Sigmoid colon (tissue), 7 donors: ENCODE measurements around the gene PRCD. TPM values are rescaled to one million over a fixed set of nuclear protein-coding genes. Genes with fewer than 3 reads are reported as not detected.
A peak's percentile ranks its signal among the peaks of the same experiment; 100 is the strongest.

Experiments
- DNase-seq: peaks from one replicate; pipeline ENCODE4 v3.0.0-alpha.2; 2019
- H3K27ac ChIP-seq, 4 donors: fragments of 200-600 bp; sonication (generic); one replicate each; pipeline ENCODE4 v1.5.1; 2016 to 2019; ENCODE audit warnings: mild to moderate bottlenecking in 1 of 4
- H3K27me3 ChIP-seq, 3 donors: fragments of 200-600 bp; sonication (generic); one replicate each; pipeline ENCODE4 v1.5.1; 2019; ENCODE audit warnings: mild to moderate bottlenecking in 1 of 3
- H3K36me3 ChIP-seq, 4 donors: fragments of 200-600 bp; sonication (generic); one replicate each; pipeline ENCODE4 v1.5.1; 2016 to 2019
- H3K4me1 ChIP-seq, 4 donors: fragments of 200-600 bp; sonication (generic); one replicate each; pipeline ENCODE4 v1.5.1; 2017 to 2019
- H3K4me3 ChIP-seq, 4 donors: fragments of 200-600 bp; sonication (generic); one replicate each; pipeline ENCODE4 v1.5.1; 2017 to 2019; ENCODE audit warnings: mild to moderate bottlenecking in 2 of 4, moderate library complexity in 1 of 4
- H3K9me3 ChIP-seq, 4 donors: fragments of 200-600 bp in 3 of 4; sonication (generic) in 3 of 4; one replicate each; pipeline versions ENCODE4 v1.5.1 to v1.6.1; 2013 to 2019
- CTCF ChIP-seq, 4 experiments: fragments of 450-650 bp in 3 of 4; fragments of 200-600 bp in 1 of 4; IDR thresholded peaks; one replicate each; pipeline ENCODE4 v1.5.1; 2016 to 2019; ENCODE audit warnings: antibody characterized with exemption in 4 of 4, mild to moderate bottlenecking in 3 of 4, moderate library complexity in 2 of 4
- EP300 ChIP-seq, 4 donors: sonication (generic); formaldehyde crosslinking; IDR thresholded peaks; one replicate each; pipeline ENCODE4 v1.6.1; 2017; ENCODE audit warnings: antibody characterized with exemption in 4 of 4
- POLR2A ChIP-seq, 2 donors: fragments of 450-650 bp; IDR thresholded peaks; one replicate each; pipeline ENCODE4 v1.6.1; 2016; ENCODE audit warnings: antibody characterized with exemption in 2 of 2, mild to moderate bottlenecking in 2 of 2, moderate library complexity in 2 of 2
- POLR2AphosphoS5 ChIP-seq, 4 donors: sonication (generic); formaldehyde crosslinking; IDR thresholded peaks; one replicate each; pipeline ENCODE4 v1.6.1; 2017; ENCODE audit warnings: antibody characterized with exemption in 4 of 4
- WGBS, 2 donors: extraction: QIAGEN DNeasy Blood & Tissue Kit; methylation state at CpG; one replicate each; pipeline ENCODE4 v1.1.7; 2013; 5-methylcytosine and 5-hydroxymethylcytosine counted together
- intact Hi-C: fragments of 100-400 bp; cut with DNase I; formaldehyde crosslinking; loops from one replicate; pipeline ENCODE4 v1.15.1; 2023
- polyA plus RNA-seq, 3 donors: library from polyadenylated mRNA; stranded (reverse); fragments of 200-250 nt; gene quantifications; one replicate each; pipeline ENCODE4 v1.2.3, GENCODE V29; 2013
- total RNA-seq, 4 donors: library from RNA; depleted of rRNA; stranded (reverse); fragments of >200 nt; gene quantifications; one replicate each; pipeline ENCODE4 v1.1.0, GENCODE V29; 2016
- donor health status: healthy with polysubstance abuse.
- donor health status: Bipolar disorder and iron deficiency.
- donor health status: healthy.

PRCD gene
- total and polyA plus RNA-seq, 7 donors: 1.1 to 7.1 (median 5.3) TPM; not detected in 1

DNA sequence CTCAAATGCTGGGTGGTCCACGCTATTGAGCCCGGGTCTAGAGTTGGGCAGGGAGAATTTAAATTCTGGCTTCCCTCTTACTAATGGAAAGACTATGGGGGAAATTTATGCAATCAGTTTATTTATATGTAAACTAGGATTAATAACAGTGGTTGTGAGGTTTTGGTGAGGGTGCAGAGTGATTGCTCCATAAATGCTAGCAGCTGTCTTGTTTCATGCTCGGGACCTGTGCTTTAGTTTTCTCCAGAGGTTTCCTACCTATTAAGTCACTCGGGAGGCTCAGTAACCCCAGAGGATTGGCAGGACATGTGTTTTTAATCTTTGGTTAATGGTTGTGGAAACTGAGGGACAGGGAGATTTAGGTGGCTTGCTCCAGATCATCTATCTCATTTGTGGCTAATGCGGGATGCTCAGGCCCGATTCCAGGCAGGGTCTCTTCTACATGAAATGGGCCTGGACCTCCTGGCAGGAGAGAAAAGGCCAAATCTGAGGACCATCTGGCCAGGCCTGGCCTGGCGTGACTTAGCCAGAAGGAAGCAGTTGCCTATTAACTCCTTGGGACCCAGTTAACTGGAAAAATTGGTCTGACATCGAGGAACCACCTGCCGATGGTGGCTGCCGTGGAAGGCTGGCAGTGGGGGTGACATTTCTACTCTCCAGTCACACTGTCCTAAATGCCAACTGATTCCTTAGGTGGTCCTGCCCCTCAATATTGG, 2.1 kb downstream of the PRCD start:
- H3K4me3 ChIP-seq: no peak overlapping the region
- H3K27me3 ChIP-seq: peaks cover 13 to 45% (median 41%) of the 10 kb centered on the region in 3 donors
- TF ChIP-seq POLR2A (IDR thresholded peaks at IDR 0.05) (no peak), POLR2AphosphoS5 (IDR thresholded peaks at IDR 0.05) (no peak), CTCF (IDR thresholded peaks at IDR 0.05) (no peak), EP300 (IDR thresholded peaks at IDR 0.05) (no peak)
- DNase-seq: no peak
- peaks cover 0 to 56% (median 35%) of the 10 kb centered on the region in 4 donors for H3K4me1 ChIP-seq
- intact Hi-C loops: no loop called here
- WGBS, 2 donors: 84 to 89% methylated on average over 10 of the region's 10 CpGs
- H3K27ac ChIP-seq: no peak overlapping the region
- no peaks in the 10 kb centered on the region for H3K9me3 ChIP-seq
- no peaks in the 10 kb centered on the region for H3K36me3 ChIP-seq

- TF ChIP-seq EP300 (IDR thresholded peaks at IDR 0.05): no peak
- TF ChIP-seq CTCF (IDR thresholded peaks at IDR 0.05): no peak
- no peak for TF ChIP-seq POLR2AphosphoS5 (IDR thresholded peaks at IDR 0.05)
- no peak for TF ChIP-seq POLR2A (IDR thresholded peaks at IDR 0.05)
- Histone ChIP-seq H3K4me3 (no peak overlapping the region), H3K9me3 (no peaks in the 10 kb centered on the region), H3K4me1 (peaks cover 0 to 54% (median 32%) of the 10 kb centered on the region in 4 donors), H3K27me3 (peaks cover 10 to 40% (median 36%) of the 10 kb centered on the region in 3 donors), H3K36me3 (no peaks in the 10 kb centered on the region), H3K27ac (no peak overlapping the region)
- intact Hi-C loops: no loop called here
- 75 to 85% methylated on average over 10 of the region's 10 CpGs for WGBS, 2 donors
- no peak for DNase-seq
These were observed 2.7 kb downstream of the PRCD start for GRCh38 chr17:76542566-76542971.

DNA sequence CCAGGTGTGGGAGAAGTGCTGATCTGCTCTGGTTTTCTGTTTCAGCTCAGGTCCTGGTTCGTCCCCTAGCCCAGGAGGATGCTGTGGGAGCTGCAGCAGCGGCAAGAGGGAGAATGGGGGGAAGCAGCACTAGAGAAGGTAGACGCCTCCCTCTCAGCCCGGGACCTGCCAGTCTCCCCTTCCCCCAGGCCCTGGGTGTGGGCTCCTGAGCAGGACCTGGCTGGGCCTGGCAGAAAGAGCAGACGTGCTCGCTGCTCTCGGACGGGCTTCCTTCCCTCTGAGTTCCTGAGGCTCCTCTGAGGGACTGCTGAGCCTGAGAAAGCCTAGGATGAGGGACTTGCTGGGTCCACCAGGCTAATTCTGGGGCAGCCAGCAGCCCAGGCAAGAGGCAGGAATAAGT, 3.1 kb downstream of the PRCD start:
- Histone ChIP-seq H3K36me3 (no peaks in the 10 kb centered on the region), H3K27ac (no peak overlapping the region), H3K4me3 (no peak overlapping the region), H3K9me3 (no peaks in the 10 kb centered on the region), H3K27me3 (peaks cover 6 to 35% (median 32%) of the 10 kb centered on the region in 3 donors), H3K4me1 (peaks cover 0 to 50% (median 28%) of the 10 kb centered on the region in 4 donors)
- 87 to 91% methylated on average over 8 of the region's 8 CpGs for WGBS, 2 donors
- DNase-seq: no peak
- no peak for TF ChIP-seq POLR2A (IDR thresholded peaks at IDR 0.05)
- TF ChIP-seq POLR2AphosphoS5 (IDR thresholded peaks at IDR 0.05): no peak
- no peak for TF ChIP-seq EP300 (IDR thresholded peaks at IDR 0.05)
- intact Hi-C loops: no loop called here

GRCh38 chr17:76543482-76543825, 3.6 kb downstream of the PRCD start:
- Histone ChIP-seq H3K9me3 (no peaks in the 10 kb centered on the region), H3K4me1 (peaks cover 0 to 46% (median 24%) of the 10 kb centered on the region in 4 donors), H3K4me3 (no peak overlapping the region), H3K36me3 (no peaks in the 10 kb centered on the region), H3K27ac (no peak overlapping the region), H3K27me3 (peaks cover 1 to 31% (median 28%) of the 10 kb centered on the region in 3 donors)
- TF ChIP-seq EP300 (IDR thresholded peaks at IDR 0.05) (no peak), CTCF (IDR thresholded peaks at IDR 0.05) (no peak), POLR2AphosphoS5 (IDR thresholded peaks at IDR 0.05) (no peak), POLR2A (IDR thresholded peaks at IDR 0.05) (no peak)
- intact Hi-C loops: no loop called here
- no peak for DNase-seq
- 86% methylated on average over 6 of the region's 6 CpGs for WGBS, 2 donors

- no peak for TF ChIP-seq EP300 (IDR thresholded peaks at IDR 0.05)
- no peak for TF ChIP-seq CTCF (IDR thresholded peaks at IDR 0.05)
- TF ChIP-seq POLR2AphosphoS5 (IDR thresholded peaks at IDR 0.05): no peak
- TF ChIP-seq POLR2A (IDR thresholded peaks at IDR 0.05): no peak
- Histone ChIP-seq H3K27ac (peak overlapping the region in 2 of 4 donors; percentile 2 to 17), H3K4me1 (peaks cover 0 to 46% (median 24%) of the 10 kb centered on the region in 4 donors)
These were observed 4.1 kb downstream of the PRCD start for GRCh38 chr17:76543826-76544545.

More at GRCh38 chr17:76543826-76544545, 4.1 kb downstream of the PRCD start:
- H3K9me3 ChIP-seq: no peaks in the 10 kb centered on the region
- no peak for DNase-seq
- no peaks in the 10 kb centered on the region for H3K36me3 ChIP-seq
- H3K27me3 ChIP-seq: peaks cover 0 to 25% (median 22%) of the 10 kb centered on the region in 3 donors
- no peak overlapping the region for H3K4me3 ChIP-seq
- WGBS, 2 donors: 53 to 72% methylated on average over 22 of the region's 22 CpGs
- intact Hi-C loops: no loop called here
